Caki2 (cell line): ENCODE results near the gene PBX1. TPM values are rescaled to one million over a fixed set of nuclear protein-coding genes. Genes with fewer than 3 reads are reported as not detected.

ENCODE experiments used
- DNase-seq: peaks from one replicate; pipeline ENCODE4 v3.0.0-alpha.2; 2015; ENCODE audit warnings: low read depth
- in situ Hi-C: cut with HindIII; loops from 2 replicates; pipeline ENCODE4 v1.10.0; 2016; ENCODE audit warnings: low sequenced_read_pairs, low pct_unique_long_range_greater_than_20kb, mixed read lengths
- total RNA-seq: library from RNA; depleted of rRNA; stranded (reverse); fragments of >200 nt; shearing (Covaris generic); gene quantifications from 2 replicates; pipeline ENCODE4 v1.2.3, GENCODE V29; 2014; ENCODE audit warnings: low replicate concordance

PBX1 gene
- total RNA-seq, 1 experiment from 2014 or later = 9.6 TPM

DNA sequence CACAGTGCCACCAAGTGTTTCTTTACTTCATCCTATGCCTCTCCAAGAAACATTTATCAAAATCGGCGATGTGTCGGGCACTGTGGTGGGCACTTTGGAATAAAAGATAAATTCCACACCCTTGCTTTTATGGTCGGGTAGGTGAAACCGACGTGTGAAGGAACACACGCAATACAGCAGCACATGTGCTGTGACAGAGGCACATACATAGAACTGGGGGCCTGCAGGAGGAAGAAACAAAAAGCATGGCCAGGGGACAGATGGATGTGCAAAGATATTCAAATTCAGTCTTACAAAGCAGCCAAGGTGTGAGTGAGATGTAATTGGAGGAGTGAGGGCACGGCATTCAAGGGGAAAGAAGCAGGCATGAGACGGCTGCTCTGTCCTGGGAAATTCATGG, 282.0 kb downstream of the PBX1 start:
- no peak for DNase-seq
- in situ Hi-C loops = no loop called here

- in situ Hi-C loops = no loop called here
- no peak for DNase-seq
These were observed 282.9 kb downstream of the PBX1 start for GRCh38 chr1:164841702-164842465.

DNA sequence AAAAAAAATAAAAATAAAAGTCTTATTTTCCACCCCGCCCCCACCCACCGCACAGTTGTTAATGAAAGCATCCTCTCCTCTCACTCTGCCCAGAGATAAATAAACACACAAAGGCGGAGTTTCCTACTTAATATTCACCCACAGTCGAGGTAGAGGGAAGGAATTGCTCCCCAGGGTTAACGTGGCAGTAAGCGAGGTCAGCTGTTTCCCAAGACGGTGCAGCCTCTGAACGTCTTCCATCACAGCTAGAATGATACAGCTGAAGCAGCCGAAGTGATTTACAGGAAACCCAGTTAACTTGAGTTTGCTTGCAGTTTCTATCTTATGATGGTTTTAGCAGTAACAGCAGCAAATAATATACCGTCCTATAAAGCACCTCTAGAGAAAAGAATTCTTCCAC, 283.9 kb downstream of the PBX1 start:
- no peak for DNase-seq
- in situ Hi-C loops = no loop called here

DNA sequence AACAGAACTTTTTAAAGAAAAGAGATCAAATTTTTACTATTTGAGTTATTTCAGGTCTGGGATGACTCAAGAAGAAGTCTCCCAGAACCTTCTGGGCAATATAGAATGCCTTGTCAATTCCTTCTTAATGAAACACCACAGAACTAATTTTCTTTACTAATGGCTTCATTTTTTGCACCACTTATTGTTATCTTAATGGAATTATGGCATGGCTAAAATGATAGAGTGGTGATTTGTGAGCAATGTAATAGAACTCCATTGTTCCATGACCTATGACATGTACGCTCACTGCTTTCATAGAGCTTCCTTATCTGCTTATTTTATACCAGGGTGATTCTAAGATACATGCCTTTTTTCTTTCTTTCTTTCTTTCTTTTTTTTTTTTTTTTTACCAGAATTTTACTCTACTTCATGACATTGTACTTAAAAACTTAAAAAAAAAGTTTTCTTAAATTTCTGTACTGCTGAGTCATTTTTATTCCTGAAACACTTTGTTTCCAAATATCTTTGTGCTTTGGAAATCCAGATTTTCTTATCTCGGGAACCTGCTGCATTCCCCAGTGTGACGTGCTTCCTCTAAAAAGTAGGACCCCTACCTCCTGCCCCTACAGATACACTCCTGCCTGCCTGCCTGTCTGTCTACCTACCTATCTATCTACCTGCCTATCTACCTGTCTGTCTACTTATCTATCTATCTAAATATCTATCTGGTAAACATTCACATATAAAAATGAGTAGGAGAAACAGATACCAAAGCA, 284.9 kb downstream of the PBX1 start:
- in situ Hi-C loops = no loop called here
- no peak for DNase-seq

DNA sequence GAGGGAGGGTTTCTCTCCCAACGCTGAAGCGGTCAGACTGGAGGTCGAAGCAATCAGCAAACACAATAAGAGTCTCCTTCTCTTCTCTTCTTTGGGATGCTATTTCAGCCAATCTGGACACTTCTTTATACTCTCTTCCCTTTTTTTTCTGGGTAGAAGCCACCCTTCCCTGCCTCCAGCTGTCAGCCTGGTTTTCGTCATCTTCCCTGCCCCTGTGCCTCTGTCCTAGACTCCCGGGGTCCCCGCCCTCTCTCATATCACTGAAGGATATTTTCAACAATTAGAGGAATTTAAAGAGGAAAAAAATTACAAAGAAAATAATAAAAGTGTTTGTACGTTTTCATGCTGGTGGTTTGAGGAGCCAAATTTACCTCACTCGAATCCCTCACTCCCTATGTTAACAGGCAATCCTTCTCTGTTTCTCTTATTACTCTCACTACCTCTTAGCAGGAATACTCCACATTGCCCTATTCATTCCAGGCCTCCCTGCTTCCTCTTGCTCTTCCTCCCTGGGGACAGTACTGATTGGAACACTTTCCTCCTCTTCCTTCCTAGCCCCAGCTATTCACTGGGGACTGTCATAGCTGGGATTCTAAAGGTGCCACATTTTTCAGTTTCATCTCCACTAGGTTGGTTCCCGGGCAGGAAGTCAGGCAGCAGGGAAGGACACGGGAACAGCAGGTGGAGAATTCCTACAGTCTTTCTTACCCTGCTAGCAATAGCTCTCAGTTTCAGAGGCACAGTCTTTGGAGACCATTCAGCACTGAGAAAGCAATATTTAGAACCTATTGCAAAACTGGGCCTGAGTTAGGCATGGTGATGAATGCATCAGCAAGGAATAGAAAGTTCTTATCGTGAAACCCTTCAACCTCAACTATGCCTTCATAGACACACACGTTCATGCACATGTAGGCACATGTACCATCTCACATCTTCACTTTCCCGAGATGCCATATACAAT, 288.0 kb downstream of the PBX1 start:
- in situ Hi-C loops = no loop called here

GRCh38 chr1:164853146-164853545, 294.2 kb downstream of the PBX1 start:
- in situ Hi-C loops = no loop called here
- no peak for DNase-seq

More for the DNA sequence above, 288.0 kb downstream of the PBX1 start:
- DNase-seq = no peak

DNA sequence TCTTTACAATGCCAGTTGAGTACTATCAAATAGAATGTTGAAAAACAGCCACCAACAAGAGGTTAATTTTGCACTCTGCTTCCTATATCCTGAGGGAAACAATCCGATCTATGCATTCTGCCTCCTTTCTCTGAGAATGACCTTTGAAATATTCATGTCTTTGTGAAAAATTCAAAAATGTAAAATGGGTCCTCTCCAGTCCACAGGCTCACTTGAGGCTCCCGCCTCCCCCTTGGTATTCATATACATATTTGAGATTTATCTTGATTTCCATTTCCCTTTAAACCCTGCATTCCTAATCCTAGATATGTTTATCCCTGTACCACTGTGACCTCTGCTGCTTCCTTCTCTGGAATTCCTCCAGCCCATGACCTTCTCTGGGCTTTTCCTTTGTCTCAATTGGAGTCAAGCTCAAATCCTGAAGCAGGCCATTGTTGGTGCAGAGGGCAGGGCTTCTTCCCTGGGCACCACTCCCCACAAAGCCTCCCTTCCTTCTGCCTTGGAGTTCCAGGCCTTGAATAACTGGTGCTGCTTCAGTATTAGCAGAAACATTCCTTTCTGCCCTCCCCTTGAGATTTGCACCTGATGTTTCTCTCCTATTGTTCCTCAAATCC, 296.8 kb downstream of the PBX1 start:
- no peak for DNase-seq
- in situ Hi-C loops = no loop called here

DNA sequence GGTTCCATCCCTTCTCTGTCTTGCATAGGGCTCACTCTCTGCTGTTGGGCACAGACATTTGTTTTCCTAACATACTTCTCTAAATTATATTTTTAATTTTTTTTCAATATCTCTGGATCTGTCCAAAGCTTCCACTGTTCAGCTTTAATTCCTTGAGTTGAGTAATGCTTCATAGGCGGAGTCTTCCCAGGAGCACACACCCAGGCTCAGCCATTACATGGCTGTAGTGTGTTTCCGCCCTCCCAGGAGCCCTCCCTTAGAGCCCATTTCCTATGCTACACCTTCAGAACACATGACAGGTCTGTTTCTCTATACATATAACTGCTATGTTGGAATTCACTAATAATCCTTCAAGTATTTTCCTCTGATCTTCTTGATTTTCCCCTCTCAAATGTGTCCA, 297.4 kb downstream of the PBX1 start:
- in situ Hi-C loops = no loop called here
- DNase-seq = no peak

DNA sequence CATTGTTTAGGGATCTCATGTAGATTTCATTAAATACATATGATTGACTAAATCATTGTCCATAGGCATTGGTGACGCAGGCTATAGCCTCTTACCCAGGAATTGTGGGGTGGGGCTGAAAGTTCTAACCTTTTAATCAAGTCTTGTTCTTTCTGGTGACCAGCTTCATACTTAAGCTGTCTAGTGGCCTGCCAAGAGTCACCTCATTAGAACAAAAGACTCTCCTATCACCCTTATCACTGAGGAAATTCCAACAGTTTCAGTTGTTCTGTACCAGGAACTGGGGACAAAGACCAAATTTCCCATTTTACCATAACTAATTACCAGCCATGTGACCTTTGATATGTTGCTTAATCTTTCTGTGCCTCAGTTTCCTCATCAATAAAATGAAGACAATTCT, 298.5 kb downstream of the PBX1 start:
- in situ Hi-C loops = no loop called here
- DNase-seq = no peak

DNA sequence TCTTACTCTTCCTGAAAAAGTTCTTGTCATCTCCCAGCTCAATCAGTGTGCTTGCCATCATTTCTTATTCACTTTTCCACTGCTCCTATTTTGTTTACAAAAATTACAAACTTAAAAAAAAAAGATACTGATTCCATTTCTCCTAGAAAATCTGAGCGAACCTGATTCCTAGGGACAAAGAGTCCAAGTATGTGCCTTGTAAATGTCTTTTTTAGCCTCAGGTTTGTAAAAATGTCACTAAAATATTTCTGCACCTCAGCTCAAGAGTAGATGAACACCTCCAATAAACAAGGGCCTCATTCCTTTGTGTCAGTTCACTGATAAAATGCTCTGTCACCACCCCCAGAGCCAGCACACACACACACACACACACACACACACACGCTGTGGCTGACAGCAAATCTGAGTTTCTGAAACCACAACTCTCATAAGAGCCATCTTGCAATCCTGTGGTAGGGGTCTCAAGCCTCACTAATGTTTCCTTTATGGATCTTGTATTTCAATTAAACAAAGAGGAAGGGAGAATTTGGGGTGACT, 299.2 kb downstream of the PBX1 start:
- no peak for DNase-seq
- in situ Hi-C loops = no loop called here

DNA sequence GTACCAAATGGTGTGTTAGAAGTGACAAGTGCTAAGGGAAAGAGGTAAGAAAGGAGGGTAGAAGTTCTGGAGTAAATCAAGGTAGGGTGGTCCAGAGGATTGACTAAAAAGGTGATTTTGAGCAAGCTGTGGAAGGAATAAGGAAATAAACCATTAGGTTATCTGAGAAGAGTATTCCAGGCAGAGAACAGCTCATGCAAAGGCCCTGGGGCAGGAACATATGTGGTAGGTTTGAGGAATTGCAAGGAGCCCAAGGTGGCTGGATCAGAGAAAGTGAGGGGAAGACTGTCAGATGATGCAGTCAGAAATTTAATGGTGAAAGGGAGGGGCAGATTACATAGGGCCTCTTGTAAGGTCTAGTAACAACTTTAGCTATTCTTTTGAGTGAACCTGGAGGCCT, 302.6 kb downstream of the PBX1 start:
- in situ Hi-C loops = no loop called here
- no peak for DNase-seq

- in situ Hi-C loops = no loop called here
- no peak for DNase-seq
These were observed 304.1 kb downstream of the PBX1 start for GRCh38 chr1:164863056-164863455.

DNA sequence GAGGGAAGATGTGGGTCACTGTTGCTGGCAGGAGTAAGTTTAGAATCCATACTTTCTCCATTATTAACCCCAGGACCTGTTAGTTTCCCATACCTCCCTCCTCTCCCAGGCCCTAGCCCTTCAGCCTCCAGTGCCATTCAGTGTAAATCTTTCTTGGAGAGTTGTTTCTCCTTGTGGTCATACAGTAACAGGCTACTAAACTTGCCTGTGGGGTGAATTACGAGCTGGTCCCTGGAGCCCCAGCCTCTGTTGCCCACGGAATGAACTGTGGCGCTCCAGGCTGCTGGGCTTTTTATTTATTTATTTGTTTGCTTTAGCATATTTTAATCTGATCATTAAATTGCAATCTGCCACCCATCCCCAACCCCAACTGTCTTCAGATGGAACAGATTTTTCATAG, 305.2 kb downstream of the PBX1 start:
- DNase-seq = no peak
- in situ Hi-C loops = no loop called here

GRCh38 chr1:164865385-164865784, 306.4 kb downstream of the PBX1 start:
- in situ Hi-C loops = no loop called here
- no peak for DNase-seq

DNA sequence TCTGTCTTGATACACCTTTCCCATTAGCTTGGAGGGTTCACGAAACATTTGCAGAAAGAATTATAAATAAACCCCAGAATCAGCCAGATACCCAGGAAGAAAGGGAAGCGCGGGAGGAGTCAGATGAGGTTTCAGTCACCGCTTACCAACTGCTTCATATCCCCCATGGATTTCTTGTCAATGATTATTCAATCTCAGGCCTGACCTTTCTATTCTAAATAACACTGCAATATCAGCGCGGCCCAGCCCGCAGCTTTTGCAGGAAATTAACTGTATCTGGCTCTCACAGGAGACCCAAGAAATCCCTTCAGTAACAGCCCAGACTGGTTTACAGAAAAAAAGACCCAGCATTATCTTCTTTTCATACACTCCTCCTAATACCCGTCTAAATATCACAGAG, 308.6 kb downstream of the PBX1 start:
- in situ Hi-C loops = no loop called here
- no peak for DNase-seq

DNA sequence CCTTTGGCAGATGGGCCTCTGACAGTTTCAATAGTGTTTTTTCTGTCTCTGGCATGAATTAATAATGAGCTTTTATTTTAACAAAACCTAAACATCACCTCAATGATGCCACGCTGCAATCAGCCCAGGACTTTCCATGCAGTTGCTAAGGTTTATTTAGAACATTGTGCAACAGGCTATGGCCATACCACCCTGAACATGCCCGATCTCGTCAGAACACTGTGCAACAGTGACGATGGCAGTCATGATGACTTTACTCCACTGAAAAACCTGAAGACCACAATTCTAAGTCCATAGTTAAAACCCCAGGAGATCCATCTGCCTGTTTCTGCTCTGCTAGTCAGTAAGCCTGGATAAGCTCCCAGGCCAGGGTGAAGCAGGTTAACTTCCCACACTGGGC, 310.0 kb downstream of the PBX1 start:
- in situ Hi-C loops = no loop called here
- DNase-seq = no peak

- in situ Hi-C loops = no loop called here
- no peak for DNase-seq
These were observed 316.5 kb downstream of the PBX1 start for GRCh38 chr1:164875518-164875917.

GRCh38 chr1:164876398-164877116, 317.6 kb downstream of the PBX1 start:
- no peak for DNase-seq
- in situ Hi-C loops = no loop called here
